Upper lobe of right lung (tissue), 1 donor: ENCODE data around the gene COX7B2. TPM values are rescaled to one million over a fixed set of nuclear protein-coding genes. Genes with fewer than 3 reads are reported as not detected.

Experiments
- ATAC-seq: fragments of 200-7000 bp; cut with Tn5 transposase; one replicate; pipeline ENCODE4 v1.9.1; 2020; ENCODE audit warnings: mild to moderate bottlenecking, moderate library complexity
- DNase-seq: peaks from one replicate; pipeline ENCODE4 v3.0.0-alpha.2; 2020
- H3K27ac ChIP-seq: fragments of 200-600 bp; one replicate; pipeline ENCODE4 v1.8.0; 2022
- H3K27me3 ChIP-seq: fragments of 200-600 bp; one replicate; pipeline ENCODE4 v1.8.0; 2022; ENCODE audit warnings: mild to moderate bottlenecking
- H3K36me3 ChIP-seq: fragments of 200-600 bp; one replicate; pipeline ENCODE4 v1.8.0; 2022
- H3K4me1 ChIP-seq: fragments of 200-600 bp; one replicate; pipeline ENCODE4 v1.8.0; 2022
- H3K4me3 ChIP-seq: fragments of 200-600 bp; one replicate; pipeline ENCODE4 v1.8.0; 2022; ENCODE audit warnings: mild to moderate bottlenecking
- H3K9me3 ChIP-seq: fragments of 200-600 bp; one replicate; pipeline ENCODE4 v1.8.0; 2022
- intact Hi-C: fragments of 100-400 bp; cut with DNase I; formaldehyde crosslinking; loops from one replicate; pipeline ENCODE4 v1.11.0; 2022
- total RNA-seq: library from RNA; stranded (reverse); fragmentation: NEBNext Ultra II Directional; extraction: Animal tissue kit (Norgen Biotek cat#: 25700); gene quantifications from one replicate; pipeline ENCODE4 v1.2.1, GENCODE V29; 2021
- TF ChIP-seq, protein P1 (sequence below): fragments of 200-600 bp; IDR thresholded peaks from one replicate; pipeline ENCODE4 v1.8.0; 2022; ENCODE audit warnings: antibody characterized with exemption
- donor health status: DM: no; HTN: yes; CAD: no; lungs with severe emphysema.

The COX7B2 gene
- total RNA-seq, 1 donor from 2014 or later, result not detected

GRCh38 chr4:46889410-46889809 is 19.6 kb downstream of the COX7B2 start:
- no peaks in the 10 kb centered on the region for H3K9me3 ChIP-seq
- DNase-seq, result no peak
- no peak overlapping the region for H3K27ac ChIP-seq
- intact Hi-C loops, result no loop called here
- ATAC-seq, result no peak
- no peaks in the 10 kb centered on the region for H3K4me1 ChIP-seq
- H3K27me3 ChIP-seq, result no peaks in the 10 kb centered on the region
- TF ChIP-seq, protein P1, sequence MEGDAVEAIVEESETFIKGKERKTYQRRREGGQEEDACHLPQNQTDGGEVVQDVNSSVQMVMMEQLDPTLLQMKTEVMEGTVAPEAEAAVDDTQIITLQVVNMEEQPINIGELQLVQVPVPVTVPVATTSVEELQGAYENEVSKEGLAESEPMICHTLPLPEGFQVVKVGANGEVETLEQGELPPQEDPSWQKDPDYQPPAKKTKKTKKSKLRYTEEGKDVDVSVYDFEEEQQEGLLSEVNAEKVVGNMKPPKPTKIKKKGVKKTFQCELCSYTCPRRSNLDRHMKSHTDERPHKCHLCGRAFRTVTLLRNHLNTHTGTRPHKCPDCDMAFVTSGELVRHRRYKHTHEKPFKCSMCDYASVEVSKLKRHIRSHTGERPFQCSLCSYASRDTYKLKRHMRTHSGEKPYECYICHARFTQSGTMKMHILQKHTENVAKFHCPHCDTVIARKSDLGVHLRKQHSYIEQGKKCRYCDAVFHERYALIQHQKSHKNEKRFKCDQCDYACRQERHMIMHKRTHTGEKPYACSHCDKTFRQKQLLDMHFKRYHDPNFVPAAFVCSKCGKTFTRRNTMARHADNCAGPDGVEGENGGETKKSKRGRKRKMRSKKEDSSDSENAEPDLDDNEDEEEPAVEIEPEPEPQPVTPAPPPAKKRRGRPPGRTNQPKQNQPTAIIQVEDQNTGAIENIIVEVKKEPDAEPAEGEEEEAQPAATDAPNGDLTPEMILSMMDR, result no peak
- no peak overlapping the region for H3K4me3 ChIP-seq
- no peaks in the 10 kb centered on the region for H3K36me3 ChIP-seq

DNA sequence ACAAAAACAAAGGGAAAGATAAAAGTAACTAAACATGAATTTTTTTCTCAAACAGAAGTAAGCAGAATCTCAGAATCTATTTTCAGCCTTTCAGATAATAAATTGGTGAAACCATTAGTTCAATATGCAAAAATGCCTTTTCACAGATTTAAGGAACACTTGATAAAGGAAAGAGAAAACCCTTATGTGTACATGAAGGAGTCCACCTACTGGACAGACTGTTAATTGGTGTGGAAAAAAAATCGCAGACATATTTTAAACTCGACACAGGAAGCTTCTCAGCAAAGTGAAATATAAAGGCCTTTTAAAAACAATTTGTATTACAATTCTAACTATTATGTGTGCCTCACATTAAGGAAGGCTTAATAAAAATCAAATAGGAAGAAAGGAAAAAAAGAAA is 22.3 kb downstream of the COX7B2 start:
- H3K27me3 ChIP-seq, result no peaks in the 10 kb centered on the region
- no peak for ATAC-seq
- H3K9me3 ChIP-seq, result no peaks in the 10 kb centered on the region
- H3K4me3 ChIP-seq, result no peak overlapping the region
- no peaks in the 10 kb centered on the region for H3K4me1 ChIP-seq
- TF ChIP-seq, protein P1, result no peak
- no peaks in the 10 kb centered on the region for H3K36me3 ChIP-seq
- DNase-seq, result no peak
- H3K27ac ChIP-seq, result no peak overlapping the region
- intact Hi-C loops, result no loop called here

- no peaks in the 10 kb centered on the region for H3K36me3 ChIP-seq
- DNase-seq, result no peak
- H3K4me3 ChIP-seq, result no peak overlapping the region
- TF ChIP-seq, protein P1, result no peak
- H3K27ac ChIP-seq, result no peak overlapping the region
- intact Hi-C loops, result no loop called here
- no peaks in the 10 kb centered on the region for H3K27me3 ChIP-seq
- H3K9me3 ChIP-seq, result no peaks in the 10 kb centered on the region
- no peaks in the 10 kb centered on the region for H3K4me1 ChIP-seq
- ATAC-seq, result no peak
These were observed 30.4 kb downstream of the COX7B2 start for GRCh38 chr4:46878641-46879040.

- H3K36me3 ChIP-seq, result no peaks in the 10 kb centered on the region
- H3K27me3 ChIP-seq, result no peaks in the 10 kb centered on the region
- TF ChIP-seq, protein P1, result no peak
- H3K4me3 ChIP-seq, result no peak overlapping the region
- DNase-seq (no peak), ATAC-seq (no peak)
- H3K27ac ChIP-seq, result no peak overlapping the region
- intact Hi-C loops, result no loop called here
- H3K4me1 ChIP-seq, result no peaks in the 10 kb centered on the region
- no peaks in the 10 kb centered on the region for H3K9me3 ChIP-seq
These were observed 34.2 kb downstream of the COX7B2 start for GRCh38 chr4:46874811-46875210.

DNA sequence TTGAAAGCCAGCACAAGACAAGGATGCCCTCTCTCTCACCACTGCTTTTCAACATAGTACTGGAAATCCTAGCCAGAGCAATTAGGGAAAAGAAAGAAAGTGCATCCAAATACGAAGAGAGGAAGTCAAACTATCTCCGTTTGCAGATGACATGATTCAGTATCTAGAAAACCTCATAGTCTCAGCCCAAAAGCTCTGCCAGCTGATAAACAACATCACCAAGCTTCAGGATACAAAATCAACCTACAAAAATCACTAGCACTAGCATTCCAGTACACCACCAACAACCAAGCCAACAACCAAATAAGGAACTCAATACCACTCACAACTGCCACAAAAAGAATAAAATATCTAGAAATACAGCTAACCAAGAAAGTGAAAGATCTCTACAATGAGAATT is 38.6 kb downstream of the COX7B2 start:
- Histone ChIP-seq H3K9me3 (no peaks in the 10 kb centered on the region), H3K27ac (no peak overlapping the region), H3K27me3 (no peaks in the 10 kb centered on the region), H3K36me3 (no peaks in the 10 kb centered on the region), H3K4me1 (no peaks in the 10 kb centered on the region), H3K4me3 (no peak overlapping the region)
- no peak for DNase-seq
- intact Hi-C loops, result no loop called here
- ATAC-seq, result no peak
- TF ChIP-seq, protein P1, result no peak

GRCh38 chr4:46856333-46856732 is 52.7 kb downstream of the COX7B2 start:
- no peak for DNase-seq
- Histone ChIP-seq H3K4me1 (no peaks in the 10 kb centered on the region), H3K27me3 (peaks cover 3% of the 10 kb centered on the region), H3K9me3 (no peaks in the 10 kb centered on the region), H3K4me3 (no peak overlapping the region), H3K27ac (no peak overlapping the region), H3K36me3 (no peaks in the 10 kb centered on the region)
- no peak for ATAC-seq
- intact Hi-C loops, result no loop called here
- TF ChIP-seq, protein P1, result no peak
